Stimulated activated CD8-positive, alpha-beta memory T cell treated with anti-CD3 and anti-CD28 coated beads, Interleukin-4, amount 100 ng/mL, for 1 hour (primary cell): ENCODE data around the gene PLXNA2.

Experiments used
- DNase-seq, 2 donors: peaks; one replicate each; pipeline ENCODE4 v3.0.0-alpha.2; 2020; ENCODE audit warnings: low read depth in 2 of 2, low spot score in 1 of 2

PLXNA2 gene

GRCh38 chr1:208183977-208184911 lies 59.9 kb downstream of the PLXNA2 start:
- DNase-seq = no peak

DNA sequence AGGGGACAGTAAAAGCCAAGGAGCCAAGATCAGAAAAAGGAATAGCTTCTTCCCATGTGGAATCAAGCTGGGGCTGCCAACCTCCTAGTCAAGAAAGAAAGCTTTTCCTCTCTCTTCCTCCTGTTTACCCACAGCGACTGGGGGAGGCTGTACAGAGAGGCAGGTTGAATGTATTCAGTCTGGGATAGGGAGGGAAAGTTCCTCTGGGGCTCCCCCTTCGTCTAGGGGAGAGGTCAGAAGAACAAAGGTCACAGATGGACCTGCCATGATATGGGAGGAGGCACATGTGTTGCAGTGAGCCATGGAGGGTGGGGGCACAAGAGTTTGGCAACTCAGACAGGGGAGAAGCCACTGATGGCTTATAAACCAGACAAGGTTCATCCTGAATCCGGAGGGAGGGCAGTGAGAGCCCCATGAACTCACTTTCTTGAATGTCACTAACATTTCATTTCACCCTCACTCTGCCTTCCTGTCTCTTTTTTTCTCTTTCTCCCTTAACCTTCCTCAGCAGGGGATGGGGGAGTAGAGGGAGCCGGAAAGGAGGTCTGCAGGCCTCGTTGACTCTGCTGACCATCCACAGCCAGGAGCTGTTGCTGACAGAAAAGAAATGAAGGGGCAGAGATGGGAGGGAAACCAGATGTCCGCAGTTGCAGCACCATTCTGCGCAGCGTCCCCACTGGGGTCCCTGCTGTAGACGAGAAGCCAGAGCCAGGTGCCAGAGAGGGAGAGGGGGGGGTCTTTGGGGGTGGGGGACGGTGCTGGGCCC lies 61.1 kb downstream of the PLXNA2 start:
- no peak for DNase-seq

DNA sequence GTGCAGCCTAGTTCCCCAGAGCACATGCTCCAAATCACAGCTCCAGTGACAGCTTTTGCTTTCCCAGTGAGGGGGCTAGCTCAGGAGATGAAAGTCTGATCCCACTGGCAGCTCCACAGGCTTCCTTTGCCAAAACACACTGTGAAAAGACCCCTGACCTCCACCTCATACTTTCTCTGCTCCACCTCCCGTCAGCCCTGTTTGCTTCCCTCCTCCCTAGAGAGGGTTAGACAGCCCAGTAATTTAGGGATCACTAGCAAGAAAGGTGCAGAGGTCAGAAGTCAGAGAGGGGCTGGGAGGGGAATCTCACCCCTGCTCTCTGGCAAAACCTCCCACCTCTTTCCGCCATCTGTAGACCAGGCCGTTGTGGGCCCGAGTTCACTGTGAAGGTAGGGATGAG lies 62.8 kb downstream of the PLXNA2 start:
- DNase-seq = no peak

GRCh38 chr1:208180421-208180820 lies 63.8 kb downstream of the PLXNA2 start:
- DNase-seq = no peak

DNA sequence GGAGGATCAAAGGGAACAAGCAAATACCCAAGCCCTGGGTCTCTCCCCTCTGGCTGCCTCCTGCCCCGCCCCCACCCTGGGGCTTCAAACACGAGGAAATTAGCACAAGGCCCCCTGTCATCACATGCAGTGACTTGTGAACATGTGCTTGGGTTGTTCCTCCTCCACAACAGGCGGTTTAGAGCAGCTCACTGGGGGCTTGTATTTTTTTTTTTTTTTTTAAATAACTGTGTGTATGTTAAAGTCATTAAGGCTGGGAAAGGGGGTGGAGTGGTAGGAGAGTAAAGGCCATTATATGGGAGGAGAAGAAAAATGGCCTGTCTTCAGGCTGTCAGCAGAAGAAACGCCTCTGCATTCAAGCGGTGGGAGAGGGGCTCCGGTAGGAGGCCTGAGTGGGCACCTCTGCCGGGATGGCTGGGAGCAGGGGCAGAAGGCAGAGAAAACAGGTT lies 64.2 kb downstream of the PLXNA2 start:
- DNase-seq = no peak

DNA sequence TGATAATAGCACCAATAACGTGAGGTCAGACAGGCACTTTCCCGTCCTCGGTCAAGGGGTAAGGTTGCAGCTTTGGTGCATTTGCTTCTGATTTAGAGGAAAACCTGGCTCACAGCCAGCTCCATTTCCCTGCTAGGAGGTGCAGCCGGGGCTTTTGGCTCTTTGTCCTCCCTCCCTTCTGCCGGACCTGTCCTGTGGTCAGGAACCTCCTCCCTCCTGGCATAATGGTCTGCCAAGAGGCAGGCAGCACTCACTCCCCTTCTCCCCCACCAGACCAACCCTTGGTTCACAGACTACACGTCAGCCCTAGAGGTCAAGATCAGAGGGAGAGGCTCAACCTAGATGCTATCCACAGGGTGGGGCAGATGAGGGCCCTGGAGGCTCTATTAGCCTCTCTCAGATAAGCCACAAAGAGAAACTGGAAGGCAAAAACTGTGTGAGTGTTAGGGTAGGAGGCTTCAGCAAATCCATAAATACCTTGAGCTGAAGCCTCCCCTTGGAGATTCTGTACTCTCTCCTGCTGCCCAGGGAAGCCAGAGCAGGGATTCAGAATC lies 64.8 kb downstream of the PLXNA2 start:
- DNase-seq = no peak

DNA sequence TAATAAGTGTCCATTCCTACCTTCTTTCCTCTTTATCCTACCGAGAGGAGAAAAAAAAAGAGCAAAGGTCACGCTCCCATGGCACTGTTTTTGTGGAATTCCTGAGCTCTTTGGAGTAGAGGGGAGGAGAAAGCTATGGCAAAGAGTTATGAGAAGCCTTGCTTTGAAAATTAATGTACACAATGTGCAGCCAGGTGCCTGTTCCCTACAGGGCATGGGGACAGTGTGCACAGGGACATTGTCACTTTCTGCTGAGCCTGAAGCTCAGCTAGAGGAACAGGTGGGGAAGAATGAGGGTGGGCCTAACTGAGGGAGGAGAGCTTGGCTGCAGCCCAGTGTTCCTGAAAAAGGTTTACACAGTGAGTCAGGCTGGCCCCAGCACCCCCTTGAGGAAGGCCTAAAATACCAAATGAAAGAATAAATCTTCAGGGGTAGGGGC lies 66.1 kb downstream of the PLXNA2 start:
- DNase-seq = no peak

DNA sequence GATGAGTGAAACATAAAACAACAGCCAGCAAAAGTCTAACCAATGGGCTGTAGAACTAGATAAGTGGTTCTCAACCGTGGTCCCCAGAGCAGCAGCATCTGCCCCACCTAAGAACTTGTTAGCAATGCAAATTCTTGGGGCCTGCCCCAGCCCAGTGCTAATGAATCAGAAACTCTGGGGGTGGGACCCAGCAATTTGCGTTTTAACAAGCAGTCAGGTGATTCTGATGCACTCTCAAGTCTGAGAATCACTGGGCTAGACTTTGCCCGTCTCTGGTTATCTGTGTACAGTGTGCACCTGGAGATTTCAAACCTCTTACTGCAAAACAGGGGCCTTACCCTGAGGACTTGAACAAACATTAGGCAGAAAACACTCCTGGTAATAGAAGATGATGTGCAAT lies 66.5 kb downstream of the PLXNA2 start:
- DNase-seq = no peak

DNA sequence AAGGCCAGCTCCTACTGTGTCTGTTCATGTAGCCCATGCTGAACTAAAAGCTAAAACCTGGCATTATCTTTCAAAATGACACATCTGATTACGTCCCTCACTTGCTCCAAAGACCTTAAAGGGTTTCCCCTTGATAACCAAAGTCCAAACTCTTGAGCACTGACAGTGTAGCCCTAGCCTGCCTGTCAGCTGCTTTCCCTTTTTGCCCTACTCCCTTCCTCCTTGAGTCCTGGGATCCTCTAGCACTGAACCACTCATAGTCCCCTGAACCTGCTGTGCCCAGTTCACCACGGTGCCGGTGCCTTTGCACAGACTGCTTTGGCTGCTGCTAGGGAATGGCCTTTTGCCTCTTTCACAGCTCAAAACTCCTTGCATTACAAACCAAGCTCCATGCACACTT lies 67.5 kb downstream of the PLXNA2 start:
- no peak for DNase-seq

- no peak for DNase-seq
These were observed 68.7 kb downstream of the PLXNA2 start for GRCh38 chr1:208175508-208175895.

- DNase-seq = no peak
These were observed 69.3 kb downstream of the PLXNA2 start for GRCh38 chr1:208174731-208175507.

GRCh38 chr1:208174200-208174599 lies 70.0 kb downstream of the PLXNA2 start:
- no peak for DNase-seq

DNA sequence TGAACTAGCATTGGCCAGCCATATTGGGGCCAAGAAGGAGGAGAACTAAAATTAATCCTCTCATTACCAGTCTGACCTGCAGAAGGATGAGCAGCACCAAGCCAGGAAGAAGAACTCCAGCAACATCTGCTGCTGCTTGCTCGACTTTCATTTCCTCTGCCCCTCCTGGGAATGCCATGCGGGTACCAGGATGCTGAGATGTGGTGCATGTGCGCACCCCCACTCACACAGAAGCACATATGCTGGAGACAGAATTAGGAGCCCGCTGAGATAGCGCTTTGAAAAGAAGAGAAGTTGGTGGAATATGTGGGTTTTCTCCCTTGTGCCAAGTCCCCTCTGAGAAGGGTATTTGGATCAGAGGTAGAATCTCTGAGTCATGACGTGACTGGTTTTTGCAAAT lies 70.4 kb downstream of the PLXNA2 start:
- DNase-seq = no peak

DNA sequence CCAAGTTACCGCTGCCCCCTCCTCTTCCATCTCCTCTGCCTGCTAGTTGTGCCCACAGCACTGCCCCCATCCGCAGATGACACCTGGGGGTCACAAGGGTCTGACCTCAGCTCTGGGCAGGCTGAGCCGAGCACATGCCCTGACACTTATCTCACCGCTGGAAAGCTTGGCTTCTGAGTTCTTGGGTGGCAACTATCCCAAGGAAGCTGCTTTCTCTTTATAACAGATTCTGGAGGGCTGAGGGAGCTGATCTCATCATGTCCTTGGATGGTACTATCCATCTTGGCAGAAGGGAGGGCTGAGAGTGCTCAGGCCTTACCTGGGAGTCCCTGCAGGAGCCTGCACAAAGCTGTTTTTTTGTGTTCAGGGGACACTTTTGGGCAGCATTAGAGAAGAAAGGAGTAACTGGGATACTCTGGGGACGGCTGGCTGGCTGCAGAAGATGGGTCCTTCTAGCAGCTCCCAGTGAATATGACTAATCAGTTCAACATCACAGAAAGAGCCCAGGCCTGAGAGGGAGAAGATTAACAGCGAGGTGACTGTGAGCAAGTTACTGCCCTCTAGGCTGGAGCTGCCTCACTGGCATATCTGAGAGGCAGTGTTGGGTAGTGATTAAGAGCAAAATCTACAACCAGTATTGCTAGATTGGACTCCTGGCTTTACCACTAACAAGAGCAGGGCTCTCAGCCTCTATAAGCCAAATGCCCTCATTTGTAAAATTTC lies 71.6 kb downstream of the PLXNA2 start:
- DNase-seq = no peak

DNA sequence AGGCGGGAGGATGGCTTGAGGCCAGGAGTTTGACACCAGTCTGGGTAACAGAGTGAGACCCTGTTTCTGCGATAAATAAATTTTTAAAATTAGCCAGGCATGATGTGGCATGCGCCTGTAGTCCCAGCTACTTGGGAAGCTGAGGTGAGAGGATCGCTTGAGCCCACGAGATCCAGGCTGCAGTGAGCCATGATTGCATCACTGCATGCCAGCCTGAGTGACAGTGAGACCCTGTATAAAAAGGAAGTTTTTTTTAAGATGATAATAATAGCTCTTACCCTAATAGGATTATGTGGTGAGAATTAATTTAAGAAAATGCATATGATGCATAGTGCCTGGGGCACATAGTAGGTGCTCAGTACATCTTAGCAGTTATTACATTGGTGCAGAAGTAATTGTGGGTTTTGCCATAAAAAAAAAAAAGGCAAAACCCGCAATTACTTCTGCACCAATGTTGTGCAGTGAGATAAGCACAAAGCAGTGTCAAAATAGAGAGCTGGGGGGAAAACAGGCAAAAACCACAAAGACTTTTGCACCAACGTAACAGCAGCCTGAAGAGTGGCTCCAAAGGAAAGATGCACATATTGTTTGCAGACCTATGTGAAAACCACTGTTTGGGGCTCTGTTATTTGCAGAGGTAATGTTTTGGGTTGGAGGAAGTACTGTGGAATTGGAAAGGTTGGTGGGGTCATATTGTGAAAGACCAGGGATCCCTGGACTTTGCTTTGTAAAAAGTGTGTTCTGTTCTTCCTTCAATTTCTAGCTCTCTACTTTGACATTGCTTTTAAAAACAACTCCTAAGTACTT lies 72.4 kb downstream of the PLXNA2 start:
- DNase-seq = no peak

DNA sequence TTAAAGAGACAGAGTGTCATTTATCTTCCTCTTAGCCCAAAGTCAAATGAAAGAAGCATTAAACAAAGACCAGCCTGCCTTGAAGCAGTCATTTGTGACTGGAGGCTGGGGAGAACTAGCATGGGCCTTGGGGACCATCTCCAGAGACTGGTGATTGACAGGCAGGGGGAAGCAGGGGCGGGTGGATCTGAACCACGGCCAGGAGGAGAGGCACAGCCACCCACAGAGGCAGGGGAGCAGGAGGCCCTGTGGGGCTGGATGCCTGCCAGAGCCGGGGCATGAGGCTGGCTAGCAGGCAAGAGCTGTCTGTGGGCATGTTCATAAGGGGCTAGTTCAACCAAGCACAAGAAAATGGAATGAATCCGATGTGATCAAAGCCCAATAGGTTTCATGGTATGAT lies 73.9 kb downstream of the PLXNA2 start:
- DNase-seq = no peak

GRCh38 chr1:208169081-208169879 lies 74.9 kb downstream of the PLXNA2 start:
- DNase-seq = no peak

DNA sequence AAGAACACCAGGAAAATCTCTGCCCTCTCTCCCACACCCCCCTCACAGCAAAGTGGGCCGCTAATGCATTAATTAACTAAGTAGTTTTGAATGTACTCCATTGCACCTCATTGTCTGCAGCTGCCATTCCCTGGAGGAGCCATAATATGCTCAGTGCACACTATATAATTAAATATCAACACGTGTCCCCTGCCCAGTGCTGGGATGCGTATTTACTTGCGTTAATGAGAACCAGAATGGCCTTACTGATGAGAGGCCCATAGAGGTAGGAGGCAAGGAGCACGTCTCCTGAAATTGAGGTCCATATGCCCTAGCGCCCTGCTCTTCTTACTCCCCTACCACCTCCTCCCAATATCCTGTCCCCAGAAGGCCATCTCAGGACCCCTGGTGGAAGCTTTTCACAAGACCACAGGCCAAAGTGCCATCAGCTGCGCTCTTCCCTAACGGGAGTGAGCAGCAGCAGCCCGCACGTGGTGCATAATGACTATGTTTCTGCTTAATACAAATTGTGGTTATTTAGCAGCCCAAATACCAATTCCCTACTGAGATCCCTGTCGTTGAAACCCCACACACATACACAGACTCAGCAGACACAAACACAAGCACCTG lies 76.8 kb downstream of the PLXNA2 start:
- no peak for DNase-seq
